SK-N-SH treated with all-trans-retinoic acid at 6 μM for 48 hours (cell line): Measurements from ENCODE around the gene LMF1.

Experiments
- CSDC2 ChIP-seq: fragments of 250-450 bp; sonication (Bioruptor Pico); IDR thresholded peaks from 2 replicates; pipeline ENCODE4 v1.5.0; 2020; ENCODE audit warnings: mild to moderate bottlenecking, moderate library complexity
- PATZ1 ChIP-seq: fragments of 250-450 bp; sonication (Bioruptor Pico); IDR thresholded peaks from 2 replicates; pipeline ENCODE4 v1.8.0; 2020; ENCODE audit warnings: mild to moderate bottlenecking, moderate library complexity, borderline replicate concordance
- TCF4 ChIP-seq: fragments of 250-450 bp; sonication (Bioruptor Pico); IDR thresholded peaks from 2 replicates; pipeline ENCODE4 v1.8.0; 2021; ENCODE audit warnings: mild to moderate bottlenecking, moderate library complexity, borderline replicate concordance
- ZFP30 ChIP-seq: fragments of 450-650 bp; formaldehyde crosslinking; IDR thresholded peaks from 2 replicates; pipeline ENCODE4 v1.5.0; 2022; ENCODE audit warnings: mild to moderate bottlenecking, moderate library complexity
- ZNF8 ChIP-seq: fragments of 450-650 bp; formaldehyde crosslinking; IDR thresholded peaks from 2 replicates; pipeline ENCODE4 v1.5.0; 2020; ENCODE audit warnings: mild to moderate bottlenecking, moderate library complexity

- no peak for TF ChIP-seq TCF4
- TF ChIP-seq PATZ1 (CRISPR knock-in tag) = no peak
- no peak for TF ChIP-seq ZFP30 (CRISPR knock-in tag)
- no peak for TF ChIP-seq ZNF8
- TF ChIP-seq CSDC2 (CRISPR knock-in tag) = no peak
Measured at GRCh38 chr16:869823-870641, 100.8 kb downstream of the LMF1 start.
